NCI-H510A (cell line): ENCODE data around the gene INPP4B.

Source experiments
- DNase-seq: peaks from one replicate; lab custom pipeline; 2025; lab: John Stamatoyannopoulos, UW

The INPP4B gene

GRCh38 chr4:142373610-142374009 is 472.5 kb downstream of the INPP4B start:
- no peak for DNase-seq

GRCh38 chr4:142372530-142373260 is 473.4 kb downstream of the INPP4B start:
- no peak for DNase-seq

GRCh38 chr4:142369141-142369540 is 477.0 kb downstream of the INPP4B start:
- no peak for DNase-seq

- no peak for DNase-seq
Observed at GRCh38 chr4:142367418-142368180, 478.5 kb downstream of the INPP4B start.

- DNase-seq = no peak
Observed at GRCh38 chr4:142366769-142367181, 479.3 kb downstream of the INPP4B start.

GRCh38 chr4:142365391-142365790 is 480.7 kb downstream of the INPP4B start:
- no peak for DNase-seq

- no peak for DNase-seq
Observed at GRCh38 chr4:142363686-142364085, 482.4 kb downstream of the INPP4B start.

GRCh38 chr4:142361981-142362380 is 484.1 kb downstream of the INPP4B start:
- DNase-seq = no peak

- DNase-seq = no peak
Observed at GRCh38 chr4:142360657-142361056, 485.4 kb downstream of the INPP4B start.

- DNase-seq = peak; percentile 15
Observed at GRCh38 chr4:142358656-142359055, 487.4 kb downstream of the INPP4B start.

- DNase-seq = no peak
Observed at GRCh38 chr4:142356801-142357200, 489.3 kb downstream of the INPP4B start.

GRCh38 chr4:142356118-142356759 is 489.9 kb downstream of the INPP4B start:
- DNase-seq = no peak

GRCh38 chr4:142355421-142355930 is 490.6 kb downstream of the INPP4B start:
- DNase-seq = no peak

- no peak for DNase-seq
Observed at GRCh38 chr4:142354794-142355420, 491.2 kb downstream of the INPP4B start.

- DNase-seq = no peak
Observed at GRCh38 chr4:142354041-142354440, 492.1 kb downstream of the INPP4B start.

- DNase-seq = no peak
Observed at GRCh38 chr4:142353149-142353738, 492.9 kb downstream of the INPP4B start.

- no peak for DNase-seq
Observed at GRCh38 chr4:142352712-142353111, 493.4 kb downstream of the INPP4B start.

- DNase-seq = no peak
Observed at GRCh38 chr4:142351958-142352357, 494.1 kb downstream of the INPP4B start.

- DNase-seq = peak; percentile 43
Observed at GRCh38 chr4:142350871-142351270, 495.2 kb downstream of the INPP4B start.

- no peak for DNase-seq
Observed at GRCh38 chr4:142348613-142349021, 497.5 kb downstream of the INPP4B start.

- peak; percentile 7 for DNase-seq
Observed at GRCh38 chr4:142347241-142347640, 498.9 kb downstream of the INPP4B start.

GRCh38 chr4:142345924-142346323 is 500.2 kb downstream of the INPP4B start:
- DNase-seq = no peak
